ENCODE data around the gene MAPK14. TPM values are rescaled to one million over a fixed set of nuclear protein-coding genes. Genes with fewer than 3 reads are reported as not detected.
"Not testable (repeated sequence)": the region's sequence is repeated elsewhere in the genome, so short reads cannot be mapped to it uniquely, and the experiment has no call there.

Gene MAPK14
- polyA plus RNA-seq, 12 donors, result 33.4 to 43.6 (median 37.5) TPM; not detected in 1

DNA sequence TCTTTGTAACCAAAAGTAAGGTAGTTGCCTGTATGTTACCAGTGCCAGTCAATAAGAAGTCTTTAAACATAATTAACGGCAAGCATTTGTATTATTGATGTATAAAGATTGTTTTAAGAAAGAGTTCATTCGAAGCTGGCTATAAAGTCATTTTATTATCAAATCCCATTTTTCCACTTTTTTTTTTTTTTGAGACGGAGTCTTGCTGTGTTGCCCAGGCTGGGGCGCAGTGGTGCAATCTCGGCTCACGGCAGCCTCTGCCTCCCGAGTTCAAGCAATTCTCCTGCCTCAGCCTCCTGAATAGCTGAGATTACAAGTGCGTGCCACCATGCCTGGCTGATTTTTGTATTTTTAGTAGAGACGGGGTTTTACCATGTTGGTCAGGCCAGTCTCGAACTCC, 5.5 kb downstream of the MAPK14 start:
- DNase-seq, result not testable (repeated sequence)

DNA sequence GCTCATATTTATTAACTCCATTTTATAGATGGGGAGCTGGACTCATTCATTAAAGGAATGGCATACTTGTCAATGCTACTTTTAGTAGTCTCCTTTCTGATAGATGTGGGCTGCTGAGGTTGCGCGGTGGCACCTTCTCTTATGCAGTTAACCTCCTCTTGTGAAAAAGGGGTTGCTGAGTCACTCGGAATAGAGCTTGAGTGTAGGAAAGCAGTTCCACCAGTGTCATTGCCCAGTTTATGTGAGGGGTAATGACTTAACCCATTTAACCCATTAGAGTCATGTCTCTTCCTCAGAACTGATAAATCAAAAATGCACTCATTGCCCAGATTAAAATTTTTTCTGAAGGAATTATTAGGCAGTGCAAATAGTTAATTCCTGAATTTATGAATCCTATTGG, 6.3 kb downstream of the MAPK14 start:
- DNase-seq, result no peak

DNA sequence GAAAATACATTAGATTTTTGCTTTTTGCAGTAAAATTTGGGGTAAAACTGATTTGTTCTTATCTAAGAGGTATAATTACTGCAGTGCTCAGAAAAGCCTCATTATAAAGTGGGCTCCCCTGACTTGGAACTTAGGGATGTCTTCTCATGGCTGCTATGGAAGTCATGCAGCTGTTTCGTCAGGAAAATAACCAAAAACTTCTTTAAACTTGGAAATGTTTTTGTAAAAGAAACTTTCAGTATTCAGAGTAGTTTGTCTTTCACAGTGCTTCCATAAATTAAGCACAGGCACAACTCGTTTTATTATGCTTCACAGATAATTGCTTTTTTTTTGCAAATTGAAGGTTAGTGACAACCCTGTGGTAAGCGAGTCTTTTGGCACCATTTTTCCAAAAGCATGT, 6.8 kb downstream of the MAPK14 start:
- DNase-seq, result no peak

DNA sequence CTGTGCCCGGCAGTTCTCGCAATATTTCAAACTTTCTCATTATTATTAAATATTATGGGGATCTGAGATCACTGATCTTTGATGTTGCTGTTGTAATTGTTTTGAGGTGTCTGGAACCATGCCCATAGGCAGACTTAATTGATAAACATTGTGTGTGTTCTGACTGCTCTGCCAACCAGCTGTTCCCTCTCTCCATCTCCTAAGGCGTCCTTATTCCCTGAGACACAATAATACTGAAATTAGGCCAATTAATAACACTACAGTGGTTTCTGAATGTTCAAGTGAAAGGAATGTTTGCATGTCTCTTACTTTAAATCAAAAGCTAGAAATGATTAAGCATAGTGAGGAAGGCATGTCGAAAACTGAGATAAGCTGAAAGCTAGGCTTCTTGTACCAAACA, 7.6 kb downstream of the MAPK14 start:
- no peak for DNase-seq

DNA sequence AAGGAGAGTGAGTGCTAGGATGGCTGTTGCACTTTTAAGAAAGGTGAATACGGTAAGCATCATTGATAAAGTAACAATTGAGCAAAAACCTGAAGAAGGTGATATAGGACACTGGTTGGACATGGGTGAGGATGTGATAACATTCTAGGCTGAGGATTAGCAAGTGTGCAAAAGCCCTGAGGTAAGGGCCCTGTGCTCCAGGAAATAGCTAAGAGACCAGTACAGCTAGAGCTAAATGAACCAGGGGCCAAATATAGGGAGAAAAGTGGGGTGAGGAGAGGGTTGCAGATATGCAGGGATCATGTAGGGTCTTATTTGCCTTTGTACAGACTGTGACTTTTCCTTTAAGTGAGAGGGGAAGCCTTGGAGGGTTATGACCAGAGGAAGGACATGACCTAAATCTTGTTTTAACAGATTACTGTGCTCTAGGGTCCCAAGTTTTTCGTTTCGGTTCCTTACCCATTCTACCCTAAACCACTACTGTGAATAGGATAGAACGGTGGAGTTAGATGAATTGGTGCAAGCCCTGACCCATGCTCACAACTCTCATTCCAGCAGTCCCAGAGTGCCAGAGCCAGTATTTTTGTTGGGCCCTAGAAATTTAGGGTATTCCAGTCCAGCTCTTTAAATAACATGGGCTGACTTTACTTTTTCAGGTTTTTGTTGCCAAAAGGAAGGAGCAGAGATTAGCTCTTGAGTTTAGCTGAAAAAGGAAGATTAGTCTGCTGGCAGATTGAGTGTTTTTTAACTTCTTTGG, 10.7 kb downstream of the MAPK14 start:
- DNase-seq, result peak; percentile 24

DNA sequence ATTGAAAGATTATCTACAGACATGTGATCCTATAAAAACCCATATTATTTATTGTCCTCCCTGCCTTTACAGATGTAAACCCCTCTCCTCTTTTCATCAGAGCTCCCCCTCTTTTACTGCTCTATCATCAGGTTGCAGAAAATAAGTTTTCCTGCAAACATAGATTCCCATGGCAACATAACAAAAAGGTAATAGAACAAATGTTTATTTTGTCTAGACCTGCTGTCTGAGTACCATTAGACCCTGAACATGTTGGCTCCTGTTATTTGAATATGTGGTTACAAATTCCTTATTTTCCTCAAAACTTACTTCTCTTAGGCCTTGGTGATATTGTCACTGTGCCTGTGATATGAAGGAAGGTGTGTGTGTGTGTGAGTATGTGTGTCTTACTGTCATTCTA, 11.5 kb downstream of the MAPK14 start:
- DNase-seq, result no peak

DNA sequence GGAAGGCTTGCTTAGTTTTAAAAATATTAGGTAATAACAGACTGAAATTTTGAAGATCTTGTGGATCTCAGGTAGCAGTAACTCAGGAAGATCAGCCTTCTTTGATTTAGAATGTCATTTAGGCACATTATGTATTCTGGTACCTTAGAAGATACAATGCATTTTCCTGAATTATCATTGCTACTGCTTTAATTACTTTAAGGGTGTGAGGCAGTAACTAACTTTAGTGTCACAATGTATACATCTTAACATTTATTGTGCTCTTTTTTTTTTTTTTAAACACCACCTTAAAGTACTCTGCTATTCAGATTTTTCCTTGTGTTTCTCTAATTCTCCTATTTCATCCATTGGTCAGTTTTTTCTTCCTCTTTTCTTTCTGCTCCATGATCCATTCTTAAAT, 13.3 kb downstream of the MAPK14 start:
- DNase-seq, result no peak

DNA sequence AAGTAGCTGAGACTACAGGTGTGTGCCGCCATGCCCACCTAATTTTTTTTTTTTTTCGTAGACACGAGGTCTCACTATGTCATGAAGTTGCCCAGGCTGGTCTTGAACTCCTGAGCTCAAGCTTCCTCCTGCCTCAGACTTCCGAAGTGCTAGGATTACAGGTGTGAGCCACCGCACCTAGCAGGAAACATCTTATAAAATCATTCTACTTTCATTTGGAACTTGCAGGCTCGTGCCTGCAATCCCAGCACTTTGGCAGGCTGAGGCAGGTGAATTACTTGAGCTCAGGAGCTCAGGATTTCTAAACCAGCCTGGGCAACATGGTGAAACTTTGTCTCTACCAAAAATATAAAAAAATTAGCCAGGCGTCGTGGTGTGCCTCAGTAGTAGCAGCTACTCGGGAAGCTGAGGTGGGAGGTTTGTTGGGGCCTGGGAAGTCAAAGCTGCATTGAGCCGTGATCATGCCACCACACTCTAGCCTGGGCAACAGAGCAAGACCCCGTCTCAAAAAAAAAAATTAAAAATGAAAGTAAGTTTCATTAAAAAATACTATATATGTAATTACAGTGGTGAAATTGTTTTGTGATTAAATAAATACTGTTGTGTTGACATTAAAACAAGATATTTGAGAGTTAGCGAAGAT, 15.1 kb downstream of the MAPK14 start:
- no peak for DNase-seq

DNA sequence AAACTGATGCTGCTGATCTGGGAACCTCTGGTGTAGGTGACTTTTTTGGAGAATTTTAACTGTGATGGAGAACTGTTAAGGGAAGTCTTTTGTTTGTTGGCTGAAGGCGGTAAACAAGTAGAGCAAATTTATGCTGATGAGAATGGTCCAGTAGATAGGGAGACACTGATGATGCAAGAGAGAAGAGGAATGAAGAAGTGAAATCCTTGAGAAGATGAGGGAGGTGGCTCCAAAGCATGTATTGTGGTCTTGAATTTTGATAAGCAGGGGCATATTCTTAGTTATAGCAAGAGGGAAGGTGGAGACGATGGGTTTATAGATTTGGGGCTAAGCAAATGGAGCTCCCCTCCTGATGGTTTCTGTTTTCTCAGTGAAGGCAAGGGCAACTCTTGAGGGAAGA, 22.0 kb downstream of the MAPK14 start:
- DNase-seq, result no peak

DNA sequence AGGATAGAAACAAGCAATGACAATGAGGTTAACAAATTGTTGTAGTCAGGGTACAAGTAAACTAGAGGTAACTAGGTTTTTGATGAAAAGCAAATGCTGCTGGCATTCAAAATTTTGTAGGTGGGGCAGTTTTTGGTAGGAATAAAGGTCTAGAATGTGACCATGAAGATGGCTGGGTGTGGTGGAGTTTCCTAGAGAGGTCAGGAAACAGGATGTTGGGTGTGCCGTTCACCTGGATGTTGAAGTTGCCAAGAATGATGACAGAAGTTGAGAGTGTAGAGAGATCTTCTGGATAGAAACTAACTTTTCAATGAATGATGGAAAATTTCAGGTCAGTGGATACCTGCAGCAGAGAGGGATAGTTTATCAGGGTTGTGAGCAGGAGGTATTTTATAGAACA, 22.7 kb downstream of the MAPK14 start:
- no peak for DNase-seq

DNA sequence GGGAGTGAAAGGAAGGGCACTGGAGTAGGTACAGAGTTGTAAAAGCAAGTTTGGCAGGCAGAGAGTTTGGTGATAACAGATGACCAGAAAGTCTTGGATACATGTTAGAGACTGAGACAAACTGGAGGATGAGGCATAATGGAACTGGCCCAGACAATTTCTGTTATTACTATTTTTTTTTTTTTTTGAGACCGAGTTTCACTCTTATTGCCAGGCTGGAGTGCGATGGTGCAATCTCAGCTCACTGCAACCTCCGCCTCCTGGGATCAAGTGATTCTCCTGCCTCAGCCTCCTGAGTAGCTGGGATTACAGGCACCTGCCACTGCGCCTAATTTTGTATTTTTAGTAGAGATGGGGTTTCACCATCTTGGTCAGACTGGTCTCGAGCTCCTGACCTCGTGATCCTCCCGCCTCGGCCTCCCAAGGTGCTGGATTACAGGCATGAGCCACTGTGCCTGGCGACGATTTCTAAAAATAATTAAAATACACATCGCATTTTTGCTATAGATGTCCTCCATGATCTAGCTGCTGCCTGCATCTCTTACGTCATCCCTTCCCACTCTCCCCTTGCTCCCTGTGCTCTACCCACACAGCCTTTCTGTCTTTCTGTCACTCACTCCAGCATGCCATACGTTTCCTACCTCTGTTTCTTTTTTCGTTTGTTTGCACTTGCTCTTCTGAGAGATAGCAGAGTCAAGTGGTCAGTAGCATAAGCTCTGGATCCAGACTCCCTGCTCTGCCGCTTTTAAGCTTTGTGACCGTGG, 23.5 kb downstream of the MAPK14 start:
- DNase-seq, result no peak

DNA sequence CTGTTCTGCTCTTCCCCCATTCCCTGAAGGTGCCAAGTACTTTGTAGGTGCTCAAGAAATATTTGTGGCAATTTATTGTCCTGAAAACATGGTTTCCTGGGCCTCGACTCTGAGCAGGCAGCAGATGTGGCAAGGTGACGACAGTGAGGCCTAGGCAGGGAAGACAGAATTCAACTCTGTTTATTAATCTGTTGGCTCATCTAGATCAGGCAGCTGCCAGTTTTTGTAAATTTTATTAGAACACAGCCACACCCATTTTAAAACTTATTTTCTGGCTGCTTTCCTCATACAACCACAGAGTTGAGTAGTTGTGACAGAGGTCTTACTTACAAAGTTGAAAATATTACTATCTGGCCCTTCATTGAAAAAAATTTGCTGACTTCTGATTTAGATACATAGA, 24.5 kb downstream of the MAPK14 start:
- no peak for DNase-seq

DNA sequence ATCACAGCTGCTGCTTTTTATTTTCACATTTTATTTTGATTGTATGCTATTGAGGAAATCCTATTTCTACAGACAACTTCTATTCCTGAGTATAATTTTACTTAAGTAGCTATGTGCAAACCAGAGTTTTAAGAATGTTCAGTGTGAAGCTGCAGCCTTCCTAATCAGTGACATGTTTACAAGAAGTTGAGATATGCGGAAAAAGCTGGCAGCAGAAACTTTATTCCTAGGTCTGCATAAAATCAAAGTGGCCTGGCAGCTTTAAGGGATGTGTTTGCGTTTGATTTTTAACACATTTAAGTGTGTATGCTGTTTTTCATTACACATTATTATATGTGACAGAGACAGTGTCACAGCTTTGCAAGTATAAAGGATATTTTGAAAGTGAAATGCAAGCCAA, 26.3 kb downstream of the MAPK14 start:
- DNase-seq, result no peak

DNA sequence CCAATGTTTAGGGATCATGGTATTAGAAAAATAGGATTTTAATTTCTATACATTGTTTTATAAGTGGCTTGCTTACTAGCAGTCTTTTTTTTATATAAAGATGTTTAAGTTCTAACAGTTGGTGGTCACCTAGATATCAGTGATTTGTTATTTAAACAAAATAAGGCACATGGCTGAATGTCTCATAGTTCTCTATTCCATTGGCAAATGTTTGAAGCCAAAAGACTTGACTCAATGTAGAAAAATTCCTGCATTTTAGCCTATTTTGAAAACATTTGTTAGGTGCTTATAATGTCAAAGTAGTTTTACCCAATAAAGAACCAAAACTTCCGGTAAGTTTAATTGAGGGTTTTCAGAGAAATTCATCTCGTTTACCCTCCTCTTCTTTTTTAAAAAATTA, 26.8 kb downstream of the MAPK14 start:
- no peak for DNase-seq

DNA sequence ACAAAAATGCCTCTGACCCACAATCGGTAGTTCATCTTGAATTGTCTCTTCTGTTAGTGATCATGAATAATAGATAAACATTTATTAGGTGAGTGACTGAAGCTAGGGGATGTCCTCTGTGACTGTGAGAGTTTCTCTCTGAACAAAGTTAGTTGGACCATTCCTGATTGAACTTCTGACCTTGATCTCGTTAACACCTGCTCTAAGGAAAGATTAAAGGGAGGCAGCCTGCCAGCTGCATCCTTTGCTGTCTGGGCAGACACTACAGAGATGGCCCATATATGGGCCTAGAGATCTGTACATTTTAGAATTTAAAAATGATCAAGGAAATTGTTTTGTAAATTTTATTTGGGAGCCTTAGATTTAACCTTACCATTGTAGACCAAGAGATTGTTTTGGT, 27.3 kb downstream of the MAPK14 start:
- no peak for DNase-seq

DNA sequence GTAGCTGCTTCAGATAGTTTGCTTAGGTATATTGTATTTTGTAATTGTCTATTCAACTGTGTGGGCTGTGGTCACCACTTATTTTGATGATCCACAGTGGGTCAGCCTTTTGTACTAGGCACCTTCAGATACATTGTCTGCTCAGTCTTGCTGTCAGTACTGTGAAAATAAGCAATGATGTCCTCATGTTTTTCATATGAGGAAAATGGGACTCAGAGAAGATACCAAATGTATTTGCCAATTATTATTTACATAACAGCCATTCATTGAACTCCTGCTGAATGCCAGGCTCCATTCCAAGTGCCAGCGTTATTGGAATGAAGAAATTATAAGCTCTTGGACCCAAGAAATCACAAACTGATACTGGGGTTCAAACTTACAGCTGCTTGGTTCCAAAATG, 28.6 kb downstream of the MAPK14 start:
- no peak for DNase-seq

DNA sequence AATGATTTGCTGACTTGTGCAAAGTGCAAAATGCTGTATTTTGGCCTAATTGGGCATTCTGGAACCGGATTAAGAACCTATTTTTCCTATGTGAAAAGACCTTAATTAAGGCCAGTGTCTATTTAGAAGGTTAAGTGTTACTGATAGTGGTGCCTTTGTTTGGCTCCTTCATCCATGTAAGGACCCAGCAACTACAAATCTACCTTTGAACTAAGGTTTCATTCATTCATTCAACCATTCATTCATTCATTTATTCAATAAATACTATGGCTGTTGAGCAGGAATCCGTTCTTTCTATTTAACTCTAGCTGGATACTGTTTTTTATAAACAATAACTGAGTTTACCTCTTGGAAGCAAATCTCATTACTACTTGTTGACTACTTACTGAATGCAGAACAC, 33.6 kb downstream of the MAPK14 start:
- no peak for DNase-seq

DNA sequence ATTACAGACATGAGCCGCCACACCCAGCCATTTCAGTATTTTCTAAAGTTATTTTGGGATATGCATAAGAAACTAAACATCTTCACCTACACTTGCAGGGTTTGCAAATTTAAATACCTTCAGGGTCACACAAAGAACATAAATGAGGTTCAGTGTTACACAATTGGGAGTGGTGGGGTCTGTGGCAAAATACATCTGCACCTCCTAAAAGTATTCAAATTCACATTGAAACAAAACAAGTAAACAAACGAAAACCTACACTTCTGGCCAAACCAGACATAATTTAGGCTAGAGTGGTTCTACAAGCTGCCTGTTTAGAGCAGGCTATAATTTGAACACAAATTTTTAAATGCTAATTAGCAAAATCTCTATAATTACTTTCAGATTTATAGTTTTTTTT, 34.6 kb downstream of the MAPK14 start:
- no peak for DNase-seq

DNA sequence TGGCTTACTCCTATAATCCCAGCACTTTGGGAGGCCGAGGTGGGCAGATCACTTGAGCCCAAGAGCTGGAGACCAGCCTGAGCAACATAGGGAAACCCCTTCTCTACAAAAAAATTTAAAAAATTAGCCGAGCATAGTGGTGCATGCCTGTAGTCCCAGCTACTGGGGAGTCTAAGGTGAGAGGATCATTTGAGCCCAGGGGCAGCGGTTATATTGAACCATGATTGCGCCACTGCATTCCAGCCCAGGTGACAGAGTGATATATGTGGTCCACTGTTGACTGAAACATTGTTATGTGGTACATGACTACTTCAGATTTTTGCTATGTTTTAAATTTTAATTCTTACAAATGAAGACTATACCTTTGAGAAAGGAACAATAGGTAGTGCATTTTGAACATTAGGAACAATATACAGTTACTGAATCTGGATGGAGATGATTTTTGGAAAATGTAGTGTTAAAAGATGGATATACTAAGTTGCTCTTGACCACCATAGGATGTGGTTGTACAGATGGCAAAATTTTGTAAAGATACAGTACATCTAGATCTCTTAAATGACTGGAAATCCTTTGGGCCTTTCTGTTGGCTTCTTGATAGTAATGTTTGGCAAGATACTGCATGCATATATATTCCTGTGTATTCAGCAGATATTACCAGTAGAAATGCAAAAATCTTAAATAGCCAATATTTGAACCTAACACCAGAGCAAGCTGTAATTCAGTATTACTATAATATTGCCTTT, 35.9 kb downstream of the MAPK14 start:
- no peak for DNase-seq

DNA sequence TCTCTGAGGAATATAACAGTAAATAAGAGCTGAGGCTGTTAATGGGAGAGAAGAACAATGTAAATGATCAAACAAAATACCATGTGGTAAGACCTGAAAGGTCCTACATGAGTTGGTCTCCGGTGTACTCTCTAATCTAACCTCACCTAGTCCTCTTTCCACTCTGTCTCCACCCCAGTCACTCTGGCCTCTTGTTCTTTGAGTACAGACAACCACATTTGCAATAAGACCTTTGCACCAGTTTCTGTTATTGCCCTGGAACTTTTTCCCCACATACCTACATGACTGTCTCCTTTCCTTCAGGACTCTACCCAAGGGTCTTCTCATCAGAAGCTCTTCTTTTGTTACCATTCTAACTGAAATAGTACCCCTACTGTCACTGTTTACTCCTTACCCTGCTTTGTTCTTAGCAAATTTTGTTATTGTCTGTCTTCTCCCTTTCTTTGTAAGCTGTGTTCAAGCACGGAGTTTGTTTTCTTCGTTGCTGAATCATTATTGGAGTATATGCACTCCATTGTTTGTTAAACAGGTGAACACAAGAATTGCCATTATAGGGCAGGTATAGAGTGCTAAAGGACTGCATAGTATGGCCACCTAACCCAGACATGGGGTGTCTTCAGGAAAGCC, 37.3 kb downstream of the MAPK14 start:
- no peak for DNase-seq

DNA sequence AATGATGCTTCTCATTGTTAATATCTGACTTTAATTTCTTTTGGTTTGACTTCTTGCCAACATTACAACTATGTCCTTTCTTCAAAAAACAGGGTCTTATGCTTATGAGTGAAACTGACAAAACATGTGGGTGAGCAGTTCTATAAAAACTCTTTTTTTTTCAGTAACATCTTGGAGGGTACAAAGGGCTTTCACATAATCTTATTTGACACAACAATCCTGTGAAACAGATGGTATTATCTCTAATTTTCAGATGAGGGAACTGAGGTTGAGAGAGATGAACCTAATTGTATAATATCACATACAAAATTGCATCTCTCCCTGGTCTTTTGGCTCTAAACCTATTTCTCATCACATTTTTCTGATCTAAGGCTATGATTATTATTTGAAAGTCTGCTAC, 38.3 kb downstream of the MAPK14 start:
- DNase-seq, result no peak

DNA sequence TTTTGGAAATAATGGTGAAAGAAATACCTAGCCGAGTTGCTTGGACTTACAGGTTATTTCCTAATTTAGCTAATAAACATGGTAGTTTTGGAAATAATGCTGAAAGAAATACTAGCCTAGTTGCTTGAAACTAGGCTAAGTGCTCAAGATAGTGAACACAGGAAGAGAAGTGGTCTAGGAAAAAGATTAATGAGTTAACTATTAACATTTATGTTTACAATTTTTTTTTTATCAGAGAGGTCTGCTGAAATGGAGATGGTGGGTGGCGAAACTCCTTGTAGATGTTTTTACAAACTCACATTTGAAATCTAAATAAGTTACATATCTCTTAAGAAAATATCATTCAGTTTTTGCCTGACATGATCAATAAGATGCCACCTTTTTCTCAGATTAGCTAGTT, 39.2 kb downstream of the MAPK14 start:
- DNase-seq, result no peak
